NCI-H2196 treated with DMSO at 0.1 percent for 48 hours (cell line): ENCODE results near the gene CFAP65.

Experiments
- DNase-seq: peaks from one replicate; lab custom pipeline; 2025; ENCODE audit not compliant: unreplicated experiment; lab: John Stamatoyannopoulos, UW

The CFAP65 gene

DNA sequence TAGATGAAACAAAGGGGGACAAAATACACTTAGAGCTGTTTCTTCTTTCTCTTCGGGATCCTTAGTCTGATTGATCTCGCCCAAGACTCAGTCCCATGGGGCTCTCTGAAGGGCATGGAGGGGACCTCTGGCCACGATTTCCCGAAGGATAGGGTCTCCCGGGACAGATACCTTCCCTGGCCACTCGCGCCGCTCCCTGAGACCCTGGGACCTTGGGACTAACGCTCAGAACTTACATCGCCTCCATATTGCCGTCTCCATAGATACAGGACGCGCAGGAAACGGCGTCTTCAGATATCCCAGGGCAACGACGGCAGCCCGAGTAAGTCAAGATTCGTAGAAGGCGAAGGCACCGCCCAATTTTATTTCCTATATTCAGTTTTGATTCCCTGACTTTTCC, at the start of gene CFAP65:
TSS of gene CFAP65 (minus strand) at position 265 of the 400 bp plus-strand sequence. CDS start 2,468 bp downstream, outside the sequence.
- DNase-seq: no peak

DNA sequence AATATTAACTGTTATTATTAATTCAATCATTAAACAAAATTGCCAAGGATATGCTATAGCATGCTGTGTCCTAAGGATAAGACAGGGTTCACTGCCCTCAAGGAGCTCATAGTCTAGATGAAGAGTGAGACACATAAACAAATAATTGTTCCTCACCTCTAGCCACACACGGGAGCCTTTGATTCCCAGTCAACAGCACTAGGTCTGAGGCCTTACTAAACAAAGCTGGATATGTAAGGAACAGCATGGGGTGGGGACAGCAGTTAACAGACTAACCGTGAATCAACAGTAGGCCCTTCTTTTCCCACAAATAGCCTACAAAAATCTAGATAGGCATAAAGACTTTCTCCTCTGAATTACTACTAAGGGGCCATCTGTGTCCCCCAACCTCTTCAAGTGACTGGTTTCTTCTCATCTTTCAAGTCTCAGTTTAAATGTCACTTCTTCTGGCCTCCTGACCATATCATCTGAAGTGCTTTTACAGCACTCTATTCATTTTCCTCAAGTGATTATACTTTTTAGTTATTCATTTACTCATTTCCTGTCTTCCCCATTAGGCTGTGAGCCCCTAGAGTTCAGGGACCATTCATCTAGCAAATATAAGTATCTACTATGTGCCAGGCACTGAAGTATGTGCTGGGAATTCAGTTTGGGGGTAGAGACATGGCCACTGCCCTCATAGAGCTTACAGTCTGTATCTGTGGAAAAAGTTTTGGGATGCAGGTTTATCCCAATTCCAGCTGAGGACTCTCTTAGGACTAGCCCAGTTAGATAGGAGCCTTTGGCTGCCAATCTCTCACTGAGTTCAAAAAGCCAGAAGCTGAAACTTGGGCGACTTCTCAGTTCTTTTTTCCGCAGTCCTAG, 49.4 kb upstream of the CFAP65 start:
- no peak for DNase-seq

DNA sequence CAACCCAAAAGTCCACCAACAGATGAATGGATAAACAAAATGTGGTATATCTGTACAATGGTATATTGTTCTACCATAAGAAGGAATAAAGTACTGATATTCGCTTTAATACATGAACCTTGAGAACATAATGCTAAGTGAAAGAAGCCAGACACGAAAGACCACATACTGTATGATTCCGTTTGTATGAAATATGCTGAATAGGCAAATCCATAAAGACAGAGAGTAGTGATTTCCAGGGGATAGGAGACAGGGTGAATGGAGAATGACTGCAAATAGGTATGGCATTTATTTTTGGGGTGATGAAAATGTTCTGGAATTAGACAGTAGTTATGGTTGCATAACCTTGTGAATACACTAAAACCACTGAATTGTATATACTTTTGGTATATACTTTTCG, 48.0 kb upstream of the CFAP65 start:
- DNase-seq: no peak

DNA sequence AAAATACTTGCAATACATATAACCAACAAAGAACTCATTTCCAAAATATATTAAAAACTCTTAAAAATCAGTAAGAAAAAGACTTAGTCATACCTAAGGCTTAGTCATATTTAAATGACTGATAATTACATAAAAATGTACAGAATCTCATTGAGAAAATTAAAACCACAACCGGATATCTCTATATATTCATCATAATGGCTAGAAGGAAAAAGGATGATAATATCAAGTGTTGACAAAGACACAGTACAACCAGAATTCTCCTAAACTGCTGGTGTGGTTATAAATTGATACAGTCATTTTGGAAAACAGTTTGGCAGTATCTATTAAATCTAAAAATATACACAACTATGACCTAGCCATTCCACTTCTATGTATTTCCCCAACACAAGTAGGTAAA, 46.5 kb upstream of the CFAP65 start:
- no peak for DNase-seq

GRCh38 chr2:219087361-219087760, 46.0 kb upstream of the CFAP65 start:
- no peak for DNase-seq

GRCh38 chr2:219086196-219086595, 44.9 kb upstream of the CFAP65 start:
- no peak for DNase-seq

- DNase-seq: no peak
These were observed 43.5 kb upstream of the CFAP65 start for GRCh38 chr2:219084791-219085190.

- DNase-seq: no peak
These were observed 41.1 kb upstream of the CFAP65 start for GRCh38 chr2:219082332-219082958.

DNA sequence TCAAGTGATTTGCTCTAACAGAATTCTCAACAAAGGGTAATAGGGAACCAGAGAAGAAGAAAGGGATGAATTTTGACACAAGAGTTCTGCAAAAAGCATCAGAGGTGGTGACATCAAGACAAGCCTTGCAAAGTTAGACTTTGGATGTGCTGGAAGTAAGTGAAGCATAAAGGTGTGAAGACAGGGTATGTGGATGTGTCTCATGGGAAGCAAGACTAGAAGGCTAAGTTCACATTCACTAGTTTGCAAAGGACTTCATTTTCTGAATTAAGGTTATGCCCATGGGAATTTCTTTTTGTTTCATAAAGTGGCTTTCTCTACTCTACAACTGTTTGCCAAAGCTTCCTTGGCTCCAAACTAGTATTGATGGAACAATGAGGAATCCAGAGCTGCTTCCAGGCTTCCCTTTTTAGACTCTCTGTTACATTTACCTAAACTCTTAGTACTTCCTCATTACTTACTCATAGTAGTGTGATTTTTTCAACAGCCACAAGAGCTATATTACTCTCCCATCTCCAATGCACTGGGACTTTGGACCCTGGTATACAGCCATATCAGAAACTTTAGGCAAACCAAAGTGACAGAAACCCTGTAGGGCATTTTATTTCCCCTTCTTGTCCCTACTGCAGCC, 40.5 kb upstream of the CFAP65 start:
- no peak for DNase-seq

- DNase-seq: no peak
These were observed 39.8 kb upstream of the CFAP65 start for GRCh38 chr2:219081096-219081495.

GRCh38 chr2:219079417-219079816, 38.1 kb upstream of the CFAP65 start:
- DNase-seq: no peak

- DNase-seq: no peak
These were observed 37.6 kb upstream of the CFAP65 start for GRCh38 chr2:219078951-219079350.

- no peak for DNase-seq
These were observed 36.8 kb upstream of the CFAP65 start for GRCh38 chr2:219078126-219078525.

- no peak for DNase-seq
These were observed 34.9 kb upstream of the CFAP65 start for GRCh38 chr2:219076253-219076652.

- DNase-seq: no peak
These were observed 32.3 kb upstream of the CFAP65 start for GRCh38 chr2:219073413-219074129.

DNA sequence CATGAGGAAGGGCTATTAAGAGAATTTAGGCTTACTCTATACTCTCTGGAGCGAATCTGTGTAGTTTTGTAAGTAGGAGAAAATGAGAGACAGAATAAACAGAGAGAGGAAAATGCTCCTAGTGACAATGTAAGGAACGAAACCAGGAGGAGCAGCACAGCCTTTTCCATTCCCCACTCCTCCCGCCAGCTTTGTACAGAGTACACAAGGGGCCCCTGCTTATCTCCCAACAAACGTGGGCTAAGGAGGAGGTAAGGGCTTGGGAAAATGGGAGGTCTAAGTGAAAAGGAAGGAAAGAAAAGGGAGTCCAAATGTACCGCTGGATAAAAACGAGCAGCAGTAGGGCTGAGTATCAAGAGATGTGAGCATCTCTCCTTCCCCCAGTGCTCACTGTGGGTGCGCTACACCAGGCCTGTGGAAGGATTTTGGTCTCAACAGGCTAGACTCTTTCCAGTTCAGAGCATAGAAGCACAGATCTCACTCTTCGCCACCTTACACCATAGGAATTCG, 31.5 kb upstream of the CFAP65 start:
- DNase-seq: no peak

DNA sequence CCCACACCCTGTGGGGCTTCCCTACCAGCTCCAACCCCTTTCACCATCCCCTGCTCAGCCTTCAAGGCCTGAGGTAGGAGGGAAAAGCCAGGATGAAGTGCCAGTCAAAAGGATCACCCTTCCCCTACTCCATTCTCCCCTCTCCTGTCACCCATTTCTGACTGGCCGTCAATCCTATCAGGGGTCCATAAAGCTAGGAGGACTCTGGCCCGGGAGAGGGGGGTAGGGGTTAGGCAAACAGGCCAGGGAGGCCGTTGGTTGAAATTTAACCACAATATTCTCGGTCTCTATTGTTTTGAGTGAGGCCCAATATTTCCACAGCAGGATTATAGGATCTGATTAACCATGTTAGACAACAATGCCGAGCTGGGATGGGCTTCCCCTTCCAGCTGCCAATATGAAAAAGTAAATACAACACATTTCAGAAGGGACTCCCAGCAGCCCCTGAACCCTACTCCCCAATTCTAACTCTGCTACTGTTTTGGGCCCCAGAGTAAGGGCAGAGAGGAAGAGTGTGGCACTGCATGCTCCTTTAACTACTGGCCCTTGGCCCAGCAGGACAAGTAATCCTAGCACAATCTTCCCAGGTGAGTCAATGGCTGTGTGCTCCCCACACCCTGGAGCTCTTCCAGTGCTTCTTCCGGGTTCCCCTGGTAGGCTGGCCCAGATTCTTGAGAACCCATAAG, 30.0 kb upstream of the CFAP65 start:
- DNase-seq: no peak

DNA sequence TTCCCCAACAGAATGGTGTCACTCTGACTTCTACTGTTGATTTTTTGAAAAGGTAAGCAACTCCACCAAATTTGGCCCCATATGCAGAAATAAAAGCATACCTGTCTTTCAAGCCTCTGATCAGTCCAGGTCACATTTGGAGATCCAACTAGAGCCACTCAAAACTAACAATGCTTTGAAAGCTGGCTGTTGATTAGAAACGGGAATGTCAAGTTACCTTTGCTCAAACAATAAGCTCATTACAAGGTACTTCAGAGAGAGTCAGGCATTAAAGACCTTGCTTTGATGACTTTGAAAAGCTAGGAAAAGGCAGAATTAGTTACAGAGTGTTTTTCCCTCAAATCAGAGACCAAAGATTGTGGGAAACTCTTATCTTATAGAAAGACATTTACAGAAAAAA, 24.2 kb upstream of the CFAP65 start:
- no peak for DNase-seq

DNA sequence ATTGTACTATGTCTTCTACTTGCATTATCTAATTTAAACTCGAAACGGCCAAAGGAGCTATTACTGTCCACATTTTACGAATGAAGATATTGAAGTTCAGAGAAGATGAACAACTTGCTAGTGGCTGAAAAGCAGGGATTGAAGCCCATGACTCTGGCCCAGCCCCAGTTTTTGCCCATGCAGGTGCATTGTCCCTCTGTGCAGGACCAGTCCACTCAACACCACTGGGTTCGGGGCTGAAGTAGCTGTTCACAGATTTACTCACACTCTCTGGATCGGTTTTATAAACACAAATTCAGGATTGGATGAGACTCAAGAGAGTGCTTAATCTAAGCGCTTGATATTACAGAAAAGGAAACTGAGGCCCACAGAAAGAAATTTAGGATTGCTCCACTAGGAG, 20.8 kb upstream of the CFAP65 start:
- no peak for DNase-seq
